ENCODE results near the gene VCAM1.
"Not testable (repeated sequence)": the region's sequence is repeated elsewhere in the genome, so short reads cannot be mapped to it uniquely, and the experiment has no call there.

The VCAM1 gene

GRCh38 chr1:100759188-100759587 is 39.6 kb downstream of the VCAM1 start:
- FAIRE-seq (no peak), DNase-seq (ENCODE audit: insufficient read length) (no peak)
- TF ChIP-seq TAF1 (IDR thresholded peaks at IDR 0.05; ENCODE audit: borderline replicate concordance, low read depth, low read length) (no peak), POLR2AphosphoS5 (IDR thresholded peaks at IDR 0.05; ENCODE audit: low read depth, low read length) (no peak), POLR2A (IDR thresholded peaks at IDR 0.05; ENCODE audit: low read depth, low read length) (no peak)

- TF ChIP-seq TAF1 (IDR thresholded peaks at IDR 0.05; ENCODE audit: borderline replicate concordance, low read depth, low read length) (no peak), POLR2A (IDR thresholded peaks at IDR 0.05; ENCODE audit: low read depth, low read length) (no peak), POLR2AphosphoS5 (IDR thresholded peaks at IDR 0.05; ENCODE audit: low read depth, low read length) (no peak)
- FAIRE-seq (no peak), DNase-seq (ENCODE audit: insufficient read length) (no peak)
Measured at GRCh38 chr1:100760511-100760910, 41.0 kb downstream of the VCAM1 start.

- no peak for TF ChIP-seq TAF1 (IDR thresholded peaks at IDR 0.05; ENCODE audit: borderline replicate concordance, low read depth, low read length)
- no peak for TF ChIP-seq POLR2AphosphoS5 (IDR thresholded peaks at IDR 0.05; ENCODE audit: low read depth, low read length)
- TF ChIP-seq POLR2A (IDR thresholded peaks at IDR 0.05; ENCODE audit: low read depth, low read length) = no peak
- FAIRE-seq = no peak
- no peak for DNase-seq (ENCODE audit: insufficient read length)
Measured at GRCh38 chr1:100762461-100762860, 42.9 kb downstream of the VCAM1 start.

DNA sequence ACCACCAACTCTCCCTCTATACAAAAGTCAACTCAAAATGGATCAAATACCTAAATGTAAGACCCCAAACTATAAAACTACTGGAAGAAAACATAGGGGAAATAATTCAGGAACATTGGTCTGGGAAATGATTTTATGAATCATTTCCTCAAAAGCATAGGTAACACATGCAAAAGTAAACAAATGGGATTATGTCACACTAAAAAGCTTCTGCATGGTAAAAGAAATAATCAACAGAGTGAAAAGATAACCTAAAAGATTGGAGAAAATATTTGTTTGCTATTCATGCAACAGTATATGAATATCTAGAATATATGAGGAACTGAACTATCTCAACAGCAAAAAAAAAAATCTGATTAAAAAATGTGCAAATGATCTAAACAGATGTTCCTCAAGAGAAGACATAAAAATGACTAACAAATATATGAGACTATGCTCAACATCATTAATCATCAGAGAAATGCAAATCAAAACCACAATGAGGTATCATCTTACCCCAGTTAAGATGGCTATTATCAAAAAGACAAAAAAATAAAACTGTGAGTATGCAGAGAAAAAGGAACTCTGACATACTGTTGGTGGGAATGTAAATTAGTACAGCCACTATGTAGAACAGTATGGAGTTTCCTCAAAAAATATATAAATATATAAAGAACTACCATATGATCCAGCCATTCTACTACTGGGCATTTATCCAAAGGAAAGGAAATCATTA is 47.8 kb downstream of the VCAM1 start:
- TF ChIP-seq TAF1 (IDR thresholded peaks at IDR 0.05; ENCODE audit: borderline replicate concordance, low read depth, low read length) = no peak
- TF ChIP-seq POLR2AphosphoS5 (IDR thresholded peaks at IDR 0.05; ENCODE audit: low read depth, low read length) = no peak
- no peak for TF ChIP-seq POLR2A (IDR thresholded peaks at IDR 0.05; ENCODE audit: low read depth, low read length)
- DNase-seq (ENCODE audit: insufficient read length) = no peak
- FAIRE-seq = peak; percentile 63

- no peak for DNase-seq (ENCODE audit: insufficient read length)
- no peak for FAIRE-seq
- TF ChIP-seq TAF1 (IDR thresholded peaks at IDR 0.05; ENCODE audit: borderline replicate concordance, low read depth, low read length) (no peak), POLR2AphosphoS5 (IDR thresholded peaks at IDR 0.05; ENCODE audit: low read depth, low read length) (no peak), POLR2A (IDR thresholded peaks at IDR 0.05; ENCODE audit: low read depth, low read length) (no peak)
Measured at GRCh38 chr1:100769323-100769722, 49.8 kb downstream of the VCAM1 start.

GRCh38 chr1:100769906-100770646 is 50.5 kb downstream of the VCAM1 start:
- no peak for DNase-seq (ENCODE audit: insufficient read length)
- TF ChIP-seq POLR2AphosphoS5 (IDR thresholded peaks at IDR 0.05; ENCODE audit: low read depth, low read length) (no peak), POLR2A (IDR thresholded peaks at IDR 0.05; ENCODE audit: low read depth, low read length) (no peak), TAF1 (IDR thresholded peaks at IDR 0.05; ENCODE audit: borderline replicate concordance, low read depth, low read length) (no peak)
- FAIRE-seq = no peak

GRCh38 chr1:100773444-100773843 is 53.9 kb downstream of the VCAM1 start:
- TF ChIP-seq POLR2AphosphoS5 (IDR thresholded peaks at IDR 0.05; ENCODE audit: low read depth, low read length) (no peak), TAF1 (IDR thresholded peaks at IDR 0.05; ENCODE audit: borderline replicate concordance, low read depth, low read length) (no peak), POLR2A (IDR thresholded peaks at IDR 0.05; ENCODE audit: low read depth, low read length) (no peak)
- DNase-seq (ENCODE audit: insufficient read length) (no peak), FAIRE-seq (no peak)

DNA sequence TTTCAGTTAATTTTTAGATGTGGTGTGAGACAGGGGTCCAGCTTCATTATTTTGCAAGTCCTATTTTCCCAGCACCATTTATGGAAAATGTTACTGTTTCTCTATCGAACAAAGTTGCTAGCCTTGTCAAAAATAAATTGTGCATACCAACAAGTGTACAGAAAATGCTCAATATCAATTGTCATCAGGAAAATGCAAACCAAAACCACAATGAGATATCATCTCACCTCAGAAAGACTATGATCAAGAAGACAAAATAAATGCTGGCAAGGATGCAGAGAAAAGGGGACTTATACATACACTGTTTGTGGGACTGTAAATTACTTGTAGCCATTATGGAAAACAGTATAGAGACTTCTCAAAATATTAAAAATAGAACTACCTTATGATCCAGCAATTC is 54.8 kb downstream of the VCAM1 start:
- FAIRE-seq (no peak), DNase-seq (ENCODE audit: insufficient read length) (no peak)
- no peak for TF ChIP-seq POLR2A (IDR thresholded peaks at IDR 0.05; ENCODE audit: low read depth, low read length)
- no peak for TF ChIP-seq POLR2AphosphoS5 (IDR thresholded peaks at IDR 0.05; ENCODE audit: low read depth, low read length)
- TF ChIP-seq TAF1 (IDR thresholded peaks at IDR 0.05; ENCODE audit: borderline replicate concordance, low read depth, low read length) = no peak

GRCh38 chr1:100775483-100775882 is 55.9 kb downstream of the VCAM1 start:
- DNase-seq (ENCODE audit: insufficient read length) = no peak
- TF ChIP-seq TAF1 (IDR thresholded peaks at IDR 0.05; ENCODE audit: borderline replicate concordance, low read depth, low read length) (no peak), POLR2AphosphoS5 (IDR thresholded peaks at IDR 0.05; ENCODE audit: low read depth, low read length) (no peak)
- no peak for FAIRE-seq

DNA sequence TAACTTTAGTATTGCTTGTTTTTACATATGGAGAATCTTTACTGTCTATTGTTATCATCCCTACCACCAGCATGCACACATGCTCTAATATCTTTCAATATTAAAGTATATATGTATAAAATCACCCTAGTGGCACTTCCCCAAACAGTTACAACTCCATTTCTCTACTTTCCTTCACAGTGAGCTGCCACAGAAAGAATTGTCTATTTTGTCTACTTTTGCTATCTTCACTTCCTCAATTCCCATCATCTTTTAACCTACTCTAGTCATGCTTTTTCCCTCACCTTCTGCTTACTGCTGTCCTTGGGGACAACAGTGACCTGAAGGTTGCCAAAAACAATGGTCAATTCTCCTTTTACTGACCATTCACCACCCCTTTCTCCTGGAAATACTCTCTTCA is 59.2 kb downstream of the VCAM1 start:
- no peak for TF ChIP-seq TAF1 (IDR thresholded peaks at IDR 0.05; ENCODE audit: borderline replicate concordance, low read depth, low read length)
- TF ChIP-seq POLR2A (IDR thresholded peaks at IDR 0.05; ENCODE audit: low read depth, low read length) = no peak
- TF ChIP-seq POLR2AphosphoS5 (IDR thresholded peaks at IDR 0.05; ENCODE audit: low read depth, low read length) = no peak
- no peak for DNase-seq (ENCODE audit: insufficient read length)
- no peak for FAIRE-seq

- no peak for TF ChIP-seq POLR2AphosphoS5 (IDR thresholded peaks at IDR 0.05; ENCODE audit: low read depth, low read length)
- no peak for TF ChIP-seq POLR2A (IDR thresholded peaks at IDR 0.05; ENCODE audit: low read depth, low read length)
- no peak for TF ChIP-seq TAF1 (IDR thresholded peaks at IDR 0.05; ENCODE audit: borderline replicate concordance, low read depth, low read length)
- no peak for DNase-seq (ENCODE audit: insufficient read length)
- no peak for FAIRE-seq
Measured at GRCh38 chr1:100780814-100781213, 61.3 kb downstream of the VCAM1 start.

- DNase-seq (ENCODE audit: insufficient read length); FAIRE-seq: not testable (repeated sequence)
Measured at GRCh38 chr1:100781728-100782127, 62.2 kb downstream of the VCAM1 start.

Measured in GM12892 (cell line).